Bronchial epithelial cell (primary cell): ENCODE results near the gene CNTF. TPM values are rescaled to one million over a fixed set of nuclear protein-coding genes. Genes with fewer than 3 reads are reported as not detected.

ENCODE experiments used
- DNase-seq: peaks from one replicate; pipeline ENCODE4 v3.0.0-alpha.2; 2010; ENCODE audit warnings: low read depth
- FAIRE-seq: peaks from 2 replicates; lab custom pipeline; 2011; peaks lifted over from hg19 to GRCh38; lab: Jason Lieb, UNC
- H3K27me3 ChIP-seq: 2 replicates; pipeline ENCODE4 v1.5.1; 2011; ENCODE audit warnings: low read length; ENCODE audit not compliant: control insufficient read depth, insufficient read depth
- H3K36me3 ChIP-seq: 2 replicates; pipeline ENCODE4 v1.5.1; 2011; ENCODE audit warnings: low read length; ENCODE audit not compliant: control insufficient read depth, insufficient read depth
- H3K4me3 ChIP-seq: 2 replicates; pipeline ENCODE4 v1.5.1; 2011; ENCODE audit warnings: mild to moderate bottlenecking, low read depth, low read length, control low read depth
- total RNA-seq: library from RNA; depleted of rRNA; stranded (reverse); fragments of >200 nt; gene quantifications from 2 replicates; pipeline ENCODE4 v1.2.1, GENCODE V29; 2014
- TF ChIP-seq, protein P1 (sequence below): IDR thresholded peaks from 2 replicates; pipeline ENCODE4 v1.5.1; 2011; ENCODE audit warnings: mild to moderate bottlenecking, moderate library complexity, low read length, control low read depth, inconsistent platforms; ENCODE audit not compliant: insufficient read depth, severe bottlenecking

CNTF gene
- total RNA-seq, 1 donor from 2014 or later = 2.4 TPM

GRCh38 chr11:58640386-58641023 lies 18.0 kb downstream of the CNTF start:
- FAIRE-seq = no peak
- no peaks in the 10 kb centered on the region for H3K27me3 ChIP-seq
- DNase-seq = no peak
- TF ChIP-seq, protein P1, sequence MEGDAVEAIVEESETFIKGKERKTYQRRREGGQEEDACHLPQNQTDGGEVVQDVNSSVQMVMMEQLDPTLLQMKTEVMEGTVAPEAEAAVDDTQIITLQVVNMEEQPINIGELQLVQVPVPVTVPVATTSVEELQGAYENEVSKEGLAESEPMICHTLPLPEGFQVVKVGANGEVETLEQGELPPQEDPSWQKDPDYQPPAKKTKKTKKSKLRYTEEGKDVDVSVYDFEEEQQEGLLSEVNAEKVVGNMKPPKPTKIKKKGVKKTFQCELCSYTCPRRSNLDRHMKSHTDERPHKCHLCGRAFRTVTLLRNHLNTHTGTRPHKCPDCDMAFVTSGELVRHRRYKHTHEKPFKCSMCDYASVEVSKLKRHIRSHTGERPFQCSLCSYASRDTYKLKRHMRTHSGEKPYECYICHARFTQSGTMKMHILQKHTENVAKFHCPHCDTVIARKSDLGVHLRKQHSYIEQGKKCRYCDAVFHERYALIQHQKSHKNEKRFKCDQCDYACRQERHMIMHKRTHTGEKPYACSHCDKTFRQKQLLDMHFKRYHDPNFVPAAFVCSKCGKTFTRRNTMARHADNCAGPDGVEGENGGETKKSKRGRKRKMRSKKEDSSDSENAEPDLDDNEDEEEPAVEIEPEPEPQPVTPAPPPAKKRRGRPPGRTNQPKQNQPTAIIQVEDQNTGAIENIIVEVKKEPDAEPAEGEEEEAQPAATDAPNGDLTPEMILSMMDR = no peak
- H3K36me3 ChIP-seq = no peaks in the 10 kb centered on the region
- H3K4me3 ChIP-seq = no peak overlapping the region

GRCh38 chr11:58641341-58641740 lies 18.9 kb downstream of the CNTF start:
- Histone ChIP-seq H3K27me3 (no peaks in the 10 kb centered on the region), H3K36me3 (no peaks in the 10 kb centered on the region), H3K4me3 (no peak overlapping the region)
- FAIRE-seq (no peak), DNase-seq (no peak)
- TF ChIP-seq, protein P1 = no peak

DNA sequence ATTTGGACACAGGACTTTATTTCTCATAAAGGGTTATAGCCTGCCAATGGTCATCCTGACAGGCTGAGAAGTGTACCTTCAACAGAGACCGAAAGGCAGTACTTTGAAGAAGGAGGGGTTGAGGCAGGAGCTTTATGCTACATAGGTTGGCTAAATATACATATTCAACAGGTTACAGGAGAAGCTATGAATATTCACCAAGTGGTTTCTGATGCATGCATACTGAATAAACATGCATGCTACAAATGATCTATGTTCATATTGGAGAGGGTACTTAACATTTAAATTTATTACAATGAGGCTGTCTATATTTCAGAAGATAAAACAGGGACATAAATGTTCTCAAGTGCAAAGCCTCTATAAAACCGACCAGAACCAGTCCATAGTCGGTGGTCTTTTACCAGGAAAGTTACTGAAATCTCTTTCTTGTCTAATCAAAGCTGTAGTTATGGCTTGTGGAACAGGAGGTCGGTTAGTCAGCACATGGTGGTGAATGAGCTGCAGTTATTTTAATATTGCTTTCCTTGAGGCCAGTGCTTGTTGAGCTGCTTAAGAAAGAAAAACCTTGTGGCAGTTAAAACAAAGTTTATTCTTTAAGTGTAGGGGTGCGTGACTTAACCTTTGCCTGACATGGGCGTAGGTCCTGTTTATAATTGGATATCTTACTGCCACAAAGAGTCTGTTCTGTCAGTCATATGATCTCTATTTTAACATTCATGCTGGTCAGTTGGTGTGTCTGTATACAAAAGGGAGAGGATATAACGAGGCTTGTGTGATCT lies 19.5 kb downstream of the CNTF start:
- H3K27me3 ChIP-seq = no peaks in the 10 kb centered on the region
- no peak overlapping the region for H3K4me3 ChIP-seq
- DNase-seq (no peak), FAIRE-seq (no peak)
- TF ChIP-seq, protein P1 = no peak
- H3K36me3 ChIP-seq = no peaks in the 10 kb centered on the region

DNA sequence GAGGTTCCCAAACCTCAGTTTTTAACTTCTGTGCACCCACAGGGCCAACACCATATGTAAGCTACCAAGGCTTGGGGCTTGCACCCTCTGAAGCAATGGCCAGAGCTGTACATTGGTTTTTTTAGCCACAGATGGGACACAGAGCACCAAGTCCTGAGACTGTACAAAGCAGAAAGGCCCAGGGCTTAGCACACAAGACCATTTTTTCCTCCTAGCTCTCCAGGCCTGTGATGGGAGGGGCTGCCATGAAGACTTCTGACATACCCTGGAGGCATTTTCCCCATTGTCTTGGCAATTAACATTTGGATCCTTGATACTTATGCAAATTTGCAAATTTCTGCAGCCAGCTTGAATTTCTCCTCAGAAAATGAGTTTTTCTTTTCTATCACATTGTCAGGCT lies 23.4 kb downstream of the CNTF start:
- TF ChIP-seq, protein P1 = no peak
- no peak for FAIRE-seq
- no peaks in the 10 kb centered on the region for H3K36me3 ChIP-seq
- no peak overlapping the region for H3K4me3 ChIP-seq
- no peaks in the 10 kb centered on the region for H3K27me3 ChIP-seq
- DNase-seq = no peak

DNA sequence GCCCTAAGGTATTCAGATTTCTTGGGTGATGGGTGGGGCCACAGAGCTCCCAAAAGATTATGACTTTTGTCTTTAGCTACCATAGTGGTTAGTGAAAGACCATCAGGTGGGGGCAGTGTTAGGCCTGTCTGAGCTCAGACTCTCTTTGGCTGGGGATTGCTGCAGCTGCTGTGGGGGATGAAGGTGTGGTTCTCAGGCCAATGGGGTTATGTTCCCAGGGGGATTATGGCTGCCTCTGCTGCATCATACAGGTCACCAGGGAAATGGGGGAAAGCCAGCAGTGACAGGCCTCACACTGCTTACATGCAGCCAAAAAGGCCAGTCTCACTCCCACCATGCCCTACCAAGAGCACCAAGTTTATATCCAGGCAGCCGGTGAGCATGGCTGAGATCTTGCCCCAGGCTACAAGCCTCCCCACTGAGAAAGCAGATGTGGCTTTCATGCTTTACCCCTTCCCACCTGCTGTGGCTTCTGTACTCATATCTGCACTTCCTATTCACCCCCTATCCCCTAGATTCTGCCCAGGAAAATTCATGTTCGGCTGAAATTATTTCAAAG lies 24.8 kb downstream of the CNTF start:
- Histone ChIP-seq H3K36me3 (no peaks in the 10 kb centered on the region), H3K27me3 (no peaks in the 10 kb centered on the region), H3K4me3 (no peak overlapping the region)
- DNase-seq (no peak), FAIRE-seq (no peak)
- TF ChIP-seq, protein P1 = no peak
